ENCODE results near the gene HOXC9.

DNA sequence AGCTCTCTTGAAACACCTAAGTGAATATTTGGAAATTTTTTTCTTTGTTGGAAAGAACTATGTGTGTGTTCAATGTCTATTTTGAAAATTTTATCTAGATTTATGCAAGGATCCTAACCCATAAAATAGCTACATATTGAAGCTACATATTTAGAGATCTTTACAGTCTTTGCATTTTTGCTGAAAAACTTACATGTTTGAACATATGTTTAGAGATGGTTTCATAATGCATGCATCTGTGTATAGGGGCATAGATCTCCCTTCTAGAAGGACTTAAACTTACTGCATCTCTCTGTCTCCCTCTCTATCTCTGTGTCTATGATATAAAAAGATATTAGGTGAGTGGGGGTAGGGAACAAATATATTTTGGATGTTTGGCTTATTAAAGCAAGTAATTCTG lies 45.4 kb downstream of the HOXC9 start:
- TF ChIP-seq CTCF (IDR thresholded peaks at IDR 0.05) = no peak
- no peak for TF ChIP-seq ZFX (IDR thresholded peaks at IDR 0.05; ENCODE audit: borderline replicate concordance)

All from 22Rv1 (cell line).